HG03571 (cell line): Measurements from ENCODE around the gene MYRIP.
"Not testable (repeated sequence)": the region's sequence is repeated elsewhere in the genome, so short reads cannot be mapped to it uniquely, and the experiment has no call there.

ENCODE experiments used
- ATAC-seq: cut with Tn5 transposase; IDR thresholded peaks from one replicate; pipeline ENCODE4 v1.9.1; 2021; ENCODE audit not compliant: unreplicated experiment

Gene MYRIP

GRCh38 chr3:40118091-40118490 is 308.7 kb downstream of the MYRIP start:
- ATAC-seq, result no peak

GRCh38 chr3:40120067-40120692 is 310.8 kb downstream of the MYRIP start:
- no peak for ATAC-seq

GRCh38 chr3:40120806-40121205 is 311.4 kb downstream of the MYRIP start:
- ATAC-seq, result no peak

GRCh38 chr3:40124918-40125317 is 315.5 kb downstream of the MYRIP start:
- ATAC-seq, result no peak

GRCh38 chr3:40128166-40128565 is 318.8 kb downstream of the MYRIP start:
- ATAC-seq, result no peak

- no peak for ATAC-seq
These were observed 320.1 kb downstream of the MYRIP start for GRCh38 chr3:40129510-40129909.

- ATAC-seq, result no peak
These were observed 320.6 kb downstream of the MYRIP start for GRCh38 chr3:40129981-40130380.

GRCh38 chr3:40130721-40131120 is 321.3 kb downstream of the MYRIP start:
- no peak for ATAC-seq

GRCh38 chr3:40133886-40134575 is 324.6 kb downstream of the MYRIP start:
- not testable (repeated sequence) for ATAC-seq

GRCh38 chr3:40137591-40138295 is 328.3 kb downstream of the MYRIP start:
- no peak for ATAC-seq

- no peak for ATAC-seq
These were observed 334.1 kb downstream of the MYRIP start for GRCh38 chr3:40143283-40144090.

- ATAC-seq, result no peak
These were observed 339.4 kb downstream of the MYRIP start for GRCh38 chr3:40148827-40149226.

GRCh38 chr3:40152482-40153133 is 343.2 kb downstream of the MYRIP start:
- no peak for ATAC-seq

- ATAC-seq, result no peak
These were observed 351.5 kb downstream of the MYRIP start for GRCh38 chr3:40160933-40161332.

- ATAC-seq, result no peak
These were observed 353.2 kb downstream of the MYRIP start for GRCh38 chr3:40162616-40163015.

GRCh38 chr3:40166997-40167396 is 357.6 kb downstream of the MYRIP start:
- no peak for ATAC-seq

- no peak for ATAC-seq
These were observed 358.5 kb downstream of the MYRIP start for GRCh38 chr3:40167958-40168357.

- peak; percentile 52 for ATAC-seq
These were observed 360.6 kb downstream of the MYRIP start for GRCh38 chr3:40169983-40170382.

- peak; percentile 96 for ATAC-seq
These were observed 361.0 kb downstream of the MYRIP start for GRCh38 chr3:40170395-40170794.

GRCh38 chr3:40172560-40172959 is 363.2 kb downstream of the MYRIP start:
- no peak for ATAC-seq

- ATAC-seq, result no peak
These were observed 363.9 kb downstream of the MYRIP start for GRCh38 chr3:40173227-40173721.
